Duodenal mucosa (tissue), 2 donors: ENCODE results near the gene CENPS.
"Not testable (repeated sequence)": the region's sequence is repeated elsewhere in the genome, so short reads cannot be mapped to it uniquely, and the experiment has no call there.

Experiments
- H3K27ac ChIP-seq: one replicate; pipeline ENCODE4 v1.7.0; 2013; ENCODE audit warnings: low read depth, low read length
- H3K27me3 ChIP-seq, 2 donors: one replicate each; pipeline ENCODE4 v1.7.0; 2013; ENCODE audit warnings: low read length in 2 of 2, control low read depth in 1 of 2; ENCODE audit not compliant: insufficient read depth in 2 of 2, control insufficient read depth in 1 of 2
- H3K36me3 ChIP-seq, 2 donors: one replicate each; pipeline ENCODE4 v1.7.0; 2013; ENCODE audit warnings: low read length in 2 of 2, control low read depth in 1 of 2; ENCODE audit not compliant: insufficient read depth in 2 of 2, control insufficient read depth in 1 of 2
- H3K4me1 ChIP-seq, 2 donors: one replicate each; pipeline ENCODE4 v1.7.0; 2013; ENCODE audit warnings: low read length in 2 of 2, control low read depth in 1 of 2; ENCODE audit not compliant: insufficient read depth in 2 of 2, control insufficient read depth in 1 of 2
- H3K4me3 ChIP-seq, 2 donors: one replicate each; pipeline ENCODE4 v1.7.0; 2013; ENCODE audit warnings: low read length in 2 of 2, low read depth in 1 of 2
- H3K9ac ChIP-seq, 2 donors: one replicate each; pipeline ENCODE4 v1.7.0; 2013; ENCODE audit warnings: low read length in 2 of 2, low read depth in 1 of 2
- H3K9me3 ChIP-seq, 2 donors: one replicate each; pipeline ENCODE4 v1.7.0; 2013; ENCODE audit warnings: low read length in 2 of 2, control low read depth in 1 of 2; ENCODE audit not compliant: control insufficient read depth in 1 of 2

CENPS gene

GRCh38 chr1:10450156-10450814 lies 20.1 kb downstream of the CENPS start:
- Histone ChIP-seq H3K27ac (no peak overlapping the region), H3K4me3 (no peak overlapping the region), H3K9ac (no peak overlapping the region), H3K36me3 (no peaks in the 10 kb centered on the region), H3K9me3 (no peaks in the 10 kb centered on the region), H3K27me3 (no peaks in the 10 kb centered on the region), H3K4me1 (no peaks in the 10 kb centered on the region)

- Histone ChIP-seq H3K9me3 (no peaks in the 10 kb centered on the region), H3K4me3 (no peak overlapping the region), H3K27me3 (no peaks in the 10 kb centered on the region), H3K9ac (no peak overlapping the region), H3K27ac (no peak overlapping the region), H3K36me3 (no peaks in the 10 kb centered on the region), H3K4me1 (no peaks in the 10 kb centered on the region)
These were observed 20.6 kb downstream of the CENPS start for GRCh38 chr1:10450836-10451235.

- Histone ChIP-seq H3K9me3 (no peaks in the 10 kb centered on the region), H3K27ac (no peak overlapping the region), H3K4me3 (no peak overlapping the region), H3K4me1 (no peaks in the 10 kb centered on the region), H3K27me3 (no peaks in the 10 kb centered on the region), H3K36me3 (no peaks in the 10 kb centered on the region), H3K9ac (no peak overlapping the region)
These were observed 21.1 kb downstream of the CENPS start for GRCh38 chr1:10451287-10451686.

GRCh38 chr1:10456048-10456447 lies 25.8 kb downstream of the CENPS start:
- Histone ChIP-seq H3K27me3 (no peaks in the 10 kb centered on the region), H3K9me3 (no peaks in the 10 kb centered on the region), H3K4me3 (no peak overlapping the region), H3K36me3 (peaks cover 0 to 1% of the 10 kb centered on the region in 2 donors), H3K27ac (no peak overlapping the region), H3K9ac (no peak overlapping the region), H3K4me1 (peaks cover 4% of the 10 kb centered on the region in 2 donors)

GRCh38 chr1:10456661-10457060 lies 26.4 kb downstream of the CENPS start:
- Histone ChIP-seq H3K9me3 (no peaks in the 10 kb centered on the region), H3K27ac (no peak overlapping the region), H3K4me3 (no peak overlapping the region), H3K4me1 (peaks cover 4% of the 10 kb centered on the region in 2 donors), H3K9ac (no peak overlapping the region), H3K27me3 (no peaks in the 10 kb centered on the region), H3K36me3 (peaks cover 6 to 7% of the 10 kb centered on the region in 2 donors)

GRCh38 chr1:10457462-10457861 lies 27.2 kb downstream of the CENPS start:
- H3K36me3 ChIP-seq: peaks cover 9 to 14% of the 10 kb centered on the region in 2 donors
- not testable (repeated sequence) for H3K4me1 ChIP-seq, H3K4me3 ChIP-seq, H3K27me3 ChIP-seq, H3K27ac ChIP-seq, H3K9ac ChIP-seq, H3K9me3 ChIP-seq

GRCh38 chr1:10457875-10458274 lies 27.6 kb downstream of the CENPS start:
- Histone ChIP-seq H3K4me3 (no peak overlapping the region), H3K9ac (no peak overlapping the region), H3K27ac (no peak overlapping the region), H3K9me3 (no peaks in the 10 kb centered on the region), H3K36me3 (peaks cover 13 to 19% of the 10 kb centered on the region in 2 donors), H3K27me3 (no peaks in the 10 kb centered on the region), H3K4me1 (peaks cover 4% of the 10 kb centered on the region in 2 donors)

- Histone ChIP-seq H3K4me1 (peaks cover 4% of the 10 kb centered on the region in 2 donors), H3K9ac (no peak overlapping the region), H3K36me3 (peaks cover 15 to 25% of the 10 kb centered on the region in 2 donors), H3K27ac (no peak overlapping the region), H3K9me3 (no peaks in the 10 kb centered on the region), H3K27me3 (no peaks in the 10 kb centered on the region), H3K4me3 (no peak overlapping the region)
These were observed 29.0 kb downstream of the CENPS start for GRCh38 chr1:10459184-10459583.

GRCh38 chr1:10467078-10467477 lies 36.8 kb downstream of the CENPS start:
- H3K36me3 ChIP-seq: peaks cover 25 to 57% of the 10 kb centered on the region in 2 donors
- H3K27me3 ChIP-seq: no peaks in the 10 kb centered on the region

GRCh38 chr1:10470043-10470442 lies 39.8 kb downstream of the CENPS start:
- Histone ChIP-seq H3K27me3 (no peaks in the 10 kb centered on the region), H3K27ac (no peak overlapping the region), H3K36me3 (peaks cover 15 to 35% of the 10 kb centered on the region in 2 donors), H3K4me1 (peaks cover 10 to 11% of the 10 kb centered on the region in 2 donors), H3K9me3 (no peaks in the 10 kb centered on the region), H3K4me3 (no peak overlapping the region), H3K9ac (no peak overlapping the region)

More at GRCh38 chr1:10467078-10467477, 36.8 kb downstream of the CENPS start:
- Histone ChIP-seq H3K4me1 (peaks cover 10 to 11% of the 10 kb centered on the region in 2 donors), H3K9me3 (no peaks in the 10 kb centered on the region), H3K9ac (no peak overlapping the region), H3K27ac (no peak overlapping the region), H3K4me3 (no peak overlapping the region)
